Measurements from ENCODE around the gene MRAP. TPM values are rescaled to one million over a fixed set of nuclear protein-coding genes. Genes with fewer than 3 reads are reported as not detected.

MRAP gene
- polyA plus RNA-seq, 3 donors, result not detected

GRCh38 chr21:32282992-32283391, 15.7 kb upstream of the MRAP start:
- Histone ChIP-seq H3K4me1 (ENCODE audit: control insufficient read depth in 1 of 2, insufficient read depth in 2 of 2, low read length in 2 of 2) (peaks cover 14 to 15% of the 10 kb centered on the region in 2 donors), H3K79me2 (ENCODE audit: insufficient read depth, low read length) (peaks cover 7% of the 10 kb centered on the region), H3K4me2 (replicated peaks; ENCODE audit: extremely low read depth, low read length, poor library complexity, severe bottlenecking) (no peak overlapping the region), H3K27ac (ENCODE audit: low read depth in 1 of 2, low read length in 2 of 2) (no peak overlapping the region), H3K4me3 (replicated peaks in 1 of 3; ENCODE audit: low read depth in 2 of 3, low read length in 3 of 3) (no peak overlapping the region), H3K9me3 (replicated peaks in 1 of 2; ENCODE audit: control insufficient read depth in 1 of 2, insufficient read depth in 1 of 2, low read length in 2 of 2) (peaks cover 0 to 15% of the 10 kb centered on the region in 2 donors), H4K20me1 (ENCODE audit: insufficient read depth, low read length) (no peaks in the 10 kb centered on the region), H3K36me3 (replicated peaks in 1 of 2; ENCODE audit: control insufficient read depth in 1 of 2, insufficient read depth in 2 of 2, low read length in 2 of 2) (no peaks in the 10 kb centered on the region), H3K9ac (ENCODE audit: insufficient read depth, low read length, poor library complexity, severe bottlenecking) (no peak overlapping the region), H3K27me3 (ENCODE audit: control insufficient read depth in 2 of 2, insufficient read depth in 2 of 2, low read length in 2 of 2) (no peaks in the 10 kb centered on the region), H2AFZ (ENCODE audit: insufficient read depth, low read depth, low read length, poor library complexity, severe bottlenecking) (no peak overlapping the region)
- peak in 2 of 3 donors; percentile 9 to 55 for DNase-seq
- H3K36me3 Mint-ChIP-seq, result peaks cover 0 to 2% of the 10 kb centered on the region in 2 donors
- peaks cover 19% of the 10 kb centered on the region for H3K4me1 Mint-ChIP-seq
- no peak for TF ChIP-seq CTCF (IDR thresholded peaks at IDR 0.05)
- intact Hi-C loops (cut with micrococcal nuclease), result no loop called here
- H3K9me3 Mint-ChIP-seq, result peaks cover 4 to 20% (median 14%) of the 10 kb centered on the region in 7 donors
- H3K27ac Mint-ChIP-seq, result peak overlapping the region in 1 of 7 donors; percentile 25
- H3K27me3 Mint-ChIP-seq (ENCODE audit: low read depth in 3 of 3), result peaks cover 0 to 1% (median 0%) of the 10 kb centered on the region in 3 donors
- no peak overlapping the region for H3K4me3 Mint-ChIP-seq
- 55% methylated on average over 5 of the region's 6 CpGs for WGBS (ENCODE audit: insufficient coverage)

DNA sequence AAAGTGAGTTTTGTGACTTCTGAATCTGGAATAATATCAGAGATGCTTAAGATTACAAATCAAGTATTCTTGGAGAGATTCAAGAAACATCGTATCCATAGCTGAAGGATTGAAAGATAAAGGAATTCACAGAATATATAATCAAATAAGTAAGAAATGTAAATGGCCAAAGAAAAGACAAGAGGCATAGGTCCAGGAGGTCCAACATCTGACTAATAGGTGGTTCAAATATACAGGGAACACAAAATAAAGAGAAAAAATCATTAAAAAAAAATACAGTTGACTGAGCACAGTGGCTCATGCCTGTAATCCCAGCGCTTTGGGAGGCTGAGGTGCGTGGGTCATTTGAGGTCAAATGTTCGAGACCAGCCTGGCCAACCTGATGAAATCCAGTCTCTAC, 13.2 kb upstream of the MRAP start:
- Mint-ChIP-seq H3K4me1 (peaks cover 6% of the 10 kb centered on the region), H3K4me3 (no peak overlapping the region), H3K36me3 (peaks cover 0 to 2% of the 10 kb centered on the region in 2 donors), H3K27ac (no peak overlapping the region), H3K9me3 (peaks cover 4 to 20% (median 14%) of the 10 kb centered on the region in 7 donors), H3K27me3 (ENCODE audit: low read depth in 3 of 3) (peaks cover 0 to 1% (median 0%) of the 10 kb centered on the region in 3 donors)
- H3K9me3 ChIP-seq (replicated peaks in 1 of 2; ENCODE audit: control insufficient read depth in 1 of 2, insufficient read depth in 1 of 2, low read length in 2 of 2), result peaks cover 0 to 15% of the 10 kb centered on the region in 2 donors
- no peak overlapping the region for H3K4me3 ChIP-seq (replicated peaks in 1 of 3; ENCODE audit: low read depth in 2 of 3, low read length in 3 of 3)
- no peaks in the 10 kb centered on the region for H3K36me3 ChIP-seq (replicated peaks in 1 of 2; ENCODE audit: control insufficient read depth in 1 of 2, insufficient read depth in 2 of 2, low read length in 2 of 2)
- no peak for DNase-seq
- no peak overlapping the region for H3K9ac ChIP-seq (ENCODE audit: insufficient read depth, low read length, poor library complexity, severe bottlenecking)
- TF ChIP-seq CTCF (IDR thresholded peaks at IDR 0.05), result no peak
- no peak overlapping the region for H2AFZ ChIP-seq (ENCODE audit: insufficient read depth, low read depth, low read length, poor library complexity, severe bottlenecking)
- H3K4me2 ChIP-seq (replicated peaks; ENCODE audit: extremely low read depth, low read length, poor library complexity, severe bottlenecking), result no peak overlapping the region
- 100% methylated on average over 2 of the region's 4 CpGs for WGBS (ENCODE audit: insufficient coverage)
- no peaks in the 10 kb centered on the region for H3K27me3 ChIP-seq (ENCODE audit: control insufficient read depth in 2 of 2, insufficient read depth in 2 of 2, low read length in 2 of 2)
- H3K27ac ChIP-seq (ENCODE audit: low read depth in 1 of 2, low read length in 2 of 2), result no peak overlapping the region
- intact Hi-C loops (cut with micrococcal nuclease), result no loop called here
- no peaks in the 10 kb centered on the region for H3K79me2 ChIP-seq (ENCODE audit: insufficient read depth, low read length)
- H3K4me1 ChIP-seq (ENCODE audit: control insufficient read depth in 1 of 2, insufficient read depth in 2 of 2, low read length in 2 of 2), result no peaks in the 10 kb centered on the region
- no peaks in the 10 kb centered on the region for H4K20me1 ChIP-seq (ENCODE audit: insufficient read depth, low read length)

Data from CD14-positive monocyte (primary cell).